ENCODE measurements around the gene FRMD4A.

DNA sequence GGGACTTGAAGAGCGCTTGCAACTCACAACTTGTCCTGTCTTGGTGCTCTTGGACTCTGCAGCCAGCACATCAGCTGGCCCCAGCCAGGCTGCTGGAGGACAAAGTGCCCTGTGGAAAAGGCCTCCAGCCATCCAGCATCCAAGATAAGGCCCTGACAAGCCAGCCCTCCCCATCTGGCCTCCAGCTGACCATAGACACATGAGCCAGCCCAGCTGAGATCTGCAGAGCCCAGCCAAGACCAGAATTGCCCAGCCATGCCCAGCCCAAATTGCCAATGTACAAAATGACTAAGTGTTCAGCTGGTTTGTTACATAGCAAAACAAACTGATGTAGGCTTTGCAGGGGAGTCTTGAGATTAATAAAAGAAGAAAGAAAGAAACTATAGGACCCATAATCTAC lies 36.0 kb upstream of the FRMD4A start:
- no peak for TF ChIP-seq EZH2 (IDR thresholded peaks at IDR 0.05; ENCODE audit: borderline replicate concordance, low read length)
- TF ChIP-seq, protein P1, sequence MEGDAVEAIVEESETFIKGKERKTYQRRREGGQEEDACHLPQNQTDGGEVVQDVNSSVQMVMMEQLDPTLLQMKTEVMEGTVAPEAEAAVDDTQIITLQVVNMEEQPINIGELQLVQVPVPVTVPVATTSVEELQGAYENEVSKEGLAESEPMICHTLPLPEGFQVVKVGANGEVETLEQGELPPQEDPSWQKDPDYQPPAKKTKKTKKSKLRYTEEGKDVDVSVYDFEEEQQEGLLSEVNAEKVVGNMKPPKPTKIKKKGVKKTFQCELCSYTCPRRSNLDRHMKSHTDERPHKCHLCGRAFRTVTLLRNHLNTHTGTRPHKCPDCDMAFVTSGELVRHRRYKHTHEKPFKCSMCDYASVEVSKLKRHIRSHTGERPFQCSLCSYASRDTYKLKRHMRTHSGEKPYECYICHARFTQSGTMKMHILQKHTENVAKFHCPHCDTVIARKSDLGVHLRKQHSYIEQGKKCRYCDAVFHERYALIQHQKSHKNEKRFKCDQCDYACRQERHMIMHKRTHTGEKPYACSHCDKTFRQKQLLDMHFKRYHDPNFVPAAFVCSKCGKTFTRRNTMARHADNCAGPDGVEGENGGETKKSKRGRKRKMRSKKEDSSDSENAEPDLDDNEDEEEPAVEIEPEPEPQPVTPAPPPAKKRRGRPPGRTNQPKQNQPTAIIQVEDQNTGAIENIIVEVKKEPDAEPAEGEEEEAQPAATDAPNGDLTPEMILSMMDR (conservative IDR thresholded peaks at IDR 0.05 in 1 of 2, IDR thresholded peaks at IDR 0.05 in 1 of 2; ENCODE audit: extremely low read depth in 1 of 2, insufficient read depth in 1 of 2, low read depth in 1 of 2, low read length in 2 of 2), result no peak
